OCI-LY7 (cell line): ENCODE measurements around the gene BPIFB4. TPM values are rescaled to one million over a fixed set of nuclear protein-coding genes. Genes with fewer than 3 reads are reported as not detected.

Experiments
- BruUV-seq: library from RNA; stranded (reverse); fragments of 400-500 nt; replicated peaks from 2 replicates; lab custom pipeline; 2021; lab: Mats Ljungman, UMichigan
- CTCF ChIA-PET: fragments of 300-600 bp; sonication (Branson Sonifier 250); formaldehyde crosslinking; loops from one replicate; lab custom pipeline; 2022; ENCODE audit warnings: antibody characterized with exemption; ENCODE audit not compliant: unreplicated experiment; lab: Charles Lee
- POLR2A ChIA-PET: fragments of 300-600 bp; sonication (Branson Sonifier 250); formaldehyde crosslinking; loops from one replicate; lab custom pipeline; 2022; ENCODE audit warnings: antibody characterized with exemption; lab: Charles Lee
- DNase-seq: peaks from one replicate; pipeline ENCODE4 v3.0.0-alpha.2; 2015; ENCODE audit warnings: low spot score
- H2AFZ ChIP-seq: fragments of 200-600 bp; sonication (generic), shearing (Covaris generic); 2 replicates; pipeline ENCODE4 v1.6.1; 2014; ENCODE audit warnings: mild to moderate bottlenecking, antibody characterized with exemption, low read length, moderate library complexity
- H3K27ac ChIP-seq: fragments of 200-600 bp; sonication (generic); 2 replicates; pipeline ENCODE4 v1.5.1; 2014; ENCODE audit warnings: mixed run types, low read depth, mild to moderate bottlenecking, moderate library complexity, low read length, inconsistent platforms; ENCODE audit not compliant: poor library complexity, severe bottlenecking
- H3K36me3 ChIP-seq: fragments of 200-600 bp; sonication (generic); 2 replicates; pipeline ENCODE4 v1.6.1; 2014; ENCODE audit warnings: mild to moderate bottlenecking, antibody characterized with exemption, low read length, moderate library complexity, mixed read lengths; ENCODE audit not compliant: insufficient read depth
- H3K4me1 ChIP-seq: fragments of 200-600 bp; sonication (generic); 2 replicates; pipeline ENCODE4 v1.5.1; 2014; ENCODE audit warnings: mild to moderate bottlenecking, low read length; ENCODE audit not compliant: insufficient read depth, poor library complexity, severe bottlenecking
- H3K4me2 ChIP-seq: fragments of 200-600 bp; sonication (generic); 2 replicates; pipeline ENCODE4 v1.6.1; 2014; ENCODE audit warnings: mild to moderate bottlenecking, low read length
- H3K4me3 ChIP-seq: fragments of 200-600 bp; sonication (generic); 2 replicates; pipeline ENCODE4 v1.5.1; 2014; ENCODE audit warnings: mild to moderate bottlenecking, low read depth, low read length; ENCODE audit not compliant: poor library complexity, severe bottlenecking
- H3K79me2 ChIP-seq: fragments of 200-600 bp; sonication (generic); 2 replicates; pipeline ENCODE4 v1.6.1; 2016; ENCODE audit warnings: low read depth, mild to moderate bottlenecking, low read length, moderate library complexity, mixed read lengths; ENCODE audit not compliant: insufficient read depth
- H3K9me2 ChIP-seq: fragments of 200-600 bp; sonication (generic); 2 replicates; pipeline ENCODE4 v1.6.1; 2016; ENCODE audit warnings: mild to moderate bottlenecking, low read length, mixed read lengths; ENCODE audit not compliant: insufficient read depth
- H3K9me3 ChIP-seq: fragments of 200-600 bp; sonication (generic); 2 replicates; pipeline ENCODE4 v1.6.1; 2014; ENCODE audit warnings: mild to moderate bottlenecking, mixed run types, low read length, mixed read lengths
- H4K20me1 ChIP-seq: fragments of 200-600 bp; sonication (generic); 2 replicates; pipeline ENCODE4 v1.6.1; 2014; ENCODE audit warnings: mild to moderate bottlenecking, antibody characterized with exemption, low read length, moderate library complexity, mixed read lengths; ENCODE audit not compliant: insufficient read depth
- EZH2phosphoT487 ChIP-seq: fragments of 200-600 bp; sonication (generic); IDR thresholded peaks from 2 replicates; pipeline ENCODE4 v1.6.1; 2018; ENCODE audit warnings: low read depth, borderline replicate concordance, mild to moderate bottlenecking, mixed run types, antibody characterized with exemption, low read length, moderate library complexity, mixed read lengths
- intact Hi-C: fragments of 100-400 bp; cut with micrococcal nuclease; formaldehyde crosslinking; loops from one replicate; pipeline ENCODE4 v1.10.0; 2022; ENCODE audit not compliant: unreplicated experiment
- total RNA-seq, 2 experiments: library from RNA; depleted of rRNA in 1 of 2; stranded (reverse); fragments of >200 nt in 1 of 2; shearing (Covaris generic) in 1 of 2; gene quantifications; 2 replicates each; pipeline ENCODE4 v1.2.3, GENCODE V29; 2014 to 2022
- TF ChIP-seq, protein P1 (sequence below): fragments of 200-600 bp; sonication (generic); conservative IDR thresholded peaks from 2 replicates; pipeline ENCODE4 v1.5.1; 2014; ENCODE audit warnings: mild to moderate bottlenecking, antibody characterized with exemption, low read length, moderate library complexity, mixed read lengths

BPIFB4 gene
- total RNA-seq, 2 experiments from 2014 or later, result not detected

DNA sequence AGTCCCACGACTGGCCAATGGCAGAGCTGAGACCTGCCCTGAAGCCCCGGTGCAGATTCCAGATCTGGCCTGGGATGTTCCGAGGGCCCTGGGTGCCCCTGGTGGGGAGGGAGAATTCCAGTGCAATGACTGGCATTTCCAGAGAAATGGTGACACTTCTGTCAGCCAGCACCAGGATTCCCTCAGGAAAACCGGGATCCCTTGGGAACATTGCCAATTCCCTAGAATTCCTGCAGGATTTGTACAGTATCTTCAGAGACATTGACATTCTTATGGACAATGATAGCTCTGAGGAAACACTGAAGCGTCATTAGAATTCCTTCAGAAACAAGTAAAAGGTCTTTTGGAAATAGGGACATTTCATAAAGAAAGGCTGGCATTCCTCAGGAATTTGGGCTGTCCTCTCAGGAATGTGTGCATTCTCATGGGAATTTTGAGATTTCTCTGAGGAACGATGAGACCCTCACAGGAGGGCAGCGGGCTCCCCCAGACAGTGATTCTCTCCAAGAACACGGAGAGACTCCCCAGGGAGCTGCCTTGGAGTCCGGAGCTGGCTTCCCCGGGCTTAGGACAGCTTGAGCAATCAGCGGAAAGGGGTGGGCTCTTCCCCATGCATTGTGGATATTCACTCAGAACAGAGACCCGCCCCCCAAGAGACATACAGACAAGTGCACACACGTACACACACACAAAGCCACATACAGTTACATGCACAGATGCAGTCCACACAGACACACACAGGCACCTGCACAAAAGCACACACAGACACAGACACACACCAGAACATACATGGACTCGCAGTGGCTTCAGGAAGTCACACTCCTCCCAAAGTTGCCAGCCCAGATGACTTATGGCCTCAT, 53.3 kb downstream of the BPIFB4 start:
- Histone ChIP-seq H3K36me3 (no peaks in the 10 kb centered on the region), H3K4me2 (no peak overlapping the region), H3K79me2 (no peaks in the 10 kb centered on the region), H3K4me3 (no peak overlapping the region), H2AFZ (no peak overlapping the region), H3K9me3 (no peaks in the 10 kb centered on the region), H3K27ac (no peak overlapping the region), H4K20me1 (no peaks in the 10 kb centered on the region), H3K4me1 (no peaks in the 10 kb centered on the region), H3K9me2 (no peaks in the 10 kb centered on the region)
- TF ChIP-seq, protein P1, sequence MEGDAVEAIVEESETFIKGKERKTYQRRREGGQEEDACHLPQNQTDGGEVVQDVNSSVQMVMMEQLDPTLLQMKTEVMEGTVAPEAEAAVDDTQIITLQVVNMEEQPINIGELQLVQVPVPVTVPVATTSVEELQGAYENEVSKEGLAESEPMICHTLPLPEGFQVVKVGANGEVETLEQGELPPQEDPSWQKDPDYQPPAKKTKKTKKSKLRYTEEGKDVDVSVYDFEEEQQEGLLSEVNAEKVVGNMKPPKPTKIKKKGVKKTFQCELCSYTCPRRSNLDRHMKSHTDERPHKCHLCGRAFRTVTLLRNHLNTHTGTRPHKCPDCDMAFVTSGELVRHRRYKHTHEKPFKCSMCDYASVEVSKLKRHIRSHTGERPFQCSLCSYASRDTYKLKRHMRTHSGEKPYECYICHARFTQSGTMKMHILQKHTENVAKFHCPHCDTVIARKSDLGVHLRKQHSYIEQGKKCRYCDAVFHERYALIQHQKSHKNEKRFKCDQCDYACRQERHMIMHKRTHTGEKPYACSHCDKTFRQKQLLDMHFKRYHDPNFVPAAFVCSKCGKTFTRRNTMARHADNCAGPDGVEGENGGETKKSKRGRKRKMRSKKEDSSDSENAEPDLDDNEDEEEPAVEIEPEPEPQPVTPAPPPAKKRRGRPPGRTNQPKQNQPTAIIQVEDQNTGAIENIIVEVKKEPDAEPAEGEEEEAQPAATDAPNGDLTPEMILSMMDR, result no peak
- no peak for TF ChIP-seq EZH2phosphoT487
- intact Hi-C loops, result no loop called here
- POLR2A ChIA-PET, result no interaction called here
- CTCF ChIA-PET, result no interaction called here
- no peak for DNase-seq
- no TSS peak for BruUV-seq

DNA sequence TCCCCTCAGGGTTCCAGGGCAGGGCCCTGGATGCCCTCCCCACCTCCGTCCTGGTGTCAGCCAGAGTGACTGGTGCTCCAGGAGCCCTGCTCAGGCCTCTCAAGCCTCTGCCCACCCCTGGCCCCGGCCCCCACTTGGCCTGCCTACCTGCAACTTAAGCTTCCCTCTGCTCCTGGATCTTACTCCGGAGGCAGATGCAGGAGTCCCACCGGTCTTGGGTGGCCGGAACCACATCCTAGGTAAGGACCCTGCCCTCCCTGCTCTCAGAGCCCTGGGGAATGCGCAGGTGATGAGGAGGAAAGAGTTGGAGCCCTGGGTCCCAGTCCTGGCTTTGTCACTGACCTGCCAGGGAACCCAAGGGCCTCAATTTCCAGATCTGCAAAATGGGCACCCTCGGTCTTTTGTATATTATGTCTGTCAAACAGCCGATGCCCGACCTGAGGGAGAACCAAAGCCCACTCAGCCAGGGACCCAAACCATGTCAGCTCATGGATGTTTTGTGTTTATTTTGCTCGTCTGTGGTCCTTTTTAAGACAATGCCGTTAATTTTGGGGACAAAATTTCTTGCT, 54.0 kb downstream of the BPIFB4 start:
- H3K27ac ChIP-seq, result no peak overlapping the region
- no peaks in the 10 kb centered on the region for H4K20me1 ChIP-seq
- no peaks in the 10 kb centered on the region for H3K9me3 ChIP-seq
- no peaks in the 10 kb centered on the region for H3K79me2 ChIP-seq
- DNase-seq, result no peak
- no peaks in the 10 kb centered on the region for H3K9me2 ChIP-seq
- TF ChIP-seq EZH2phosphoT487, result no peak
- TF ChIP-seq, protein P1, result no peak
- H3K36me3 ChIP-seq, result no peaks in the 10 kb centered on the region
- POLR2A ChIA-PET, result no interaction called here
- CTCF ChIA-PET, result no interaction called here
- H3K4me1 ChIP-seq, result no peaks in the 10 kb centered on the region
- H3K4me3 ChIP-seq, result no peak overlapping the region
- no peak overlapping the region for H2AFZ ChIP-seq
- intact Hi-C loops, result no loop called here
- BruUV-seq, result no TSS peak
- no peak overlapping the region for H3K4me2 ChIP-seq

DNA sequence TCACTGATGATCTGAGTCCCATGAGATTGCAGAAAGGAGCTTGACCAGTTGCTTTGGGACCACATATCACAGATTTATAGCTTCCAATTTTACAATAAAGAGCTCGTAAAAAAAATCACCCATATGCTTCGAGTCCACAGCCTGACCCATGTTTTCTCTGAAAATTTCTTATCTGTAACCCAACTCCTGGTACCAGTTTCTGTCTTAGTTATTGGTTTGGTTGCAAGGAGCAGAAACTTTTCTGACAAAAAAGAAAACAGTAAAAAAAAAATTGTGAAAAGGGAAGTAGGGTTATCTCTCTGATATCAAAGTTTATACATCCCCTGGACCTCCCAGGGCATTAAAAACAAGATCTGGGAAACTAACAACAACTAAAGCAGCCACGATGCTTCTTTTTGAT, 57.8 kb downstream of the BPIFB4 start:
- Histone ChIP-seq H2AFZ (no peak overlapping the region), H3K4me3 (no peak overlapping the region), H3K9me2 (no peaks in the 10 kb centered on the region), H3K27ac (no peak overlapping the region), H3K79me2 (no peaks in the 10 kb centered on the region), H3K4me2 (no peak overlapping the region), H4K20me1 (no peaks in the 10 kb centered on the region), H3K4me1 (no peaks in the 10 kb centered on the region), H3K36me3 (no peaks in the 10 kb centered on the region), H3K9me3 (no peaks in the 10 kb centered on the region)
- no peak for TF ChIP-seq EZH2phosphoT487
- TF ChIP-seq, protein P1, result no peak
- ChIA-PET POLR2A (interaction anchor here (0.5 kb wide), 2 partner anchors 139 to 1096 kb away, joined by 3 to 5 read pairs; no protein-coding TSS in a partner anchor), CTCF (no interaction called here)
- intact Hi-C loops, result no loop called here
- BruUV-seq, result no TSS peak
- DNase-seq, result no peak
